Endothelial cell (in vitro differentiated cells): Measurements from ENCODE around the gene CSTA. TPM values are rescaled to one million over a fixed set of nuclear protein-coding genes. Genes with fewer than 3 reads are reported as not detected.

ENCODE experiments used
- DNase-seq: peaks from one replicate; pipeline ENCODE4 v3.0.0; 2021; ENCODE audit warnings: low spot score
- H3K27ac Mint-ChIP-seq: one replicate; pipeline ENCODE4 v1.8.0; 2021; ENCODE audit warnings: mixed read lengths, inconsistent platforms; ENCODE audit not compliant: unreplicated experiment
- H3K27me3 Mint-ChIP-seq: one replicate; pipeline ENCODE4 v1.8.0; 2021; ENCODE audit warnings: mild to moderate bottlenecking, moderate library complexity, mixed read lengths, inconsistent platforms; ENCODE audit not compliant: unreplicated experiment
- H3K36me3 Mint-ChIP-seq: one replicate; pipeline ENCODE4 v1.8.0; 2021; ENCODE audit warnings: mild to moderate bottlenecking, low read depth, mixed read lengths, inconsistent platforms; ENCODE audit not compliant: unreplicated experiment
- H3K4me1 Mint-ChIP-seq: one replicate; pipeline ENCODE4 v1.8.0; 2021; ENCODE audit warnings: mild to moderate bottlenecking, mixed read lengths, inconsistent platforms; ENCODE audit not compliant: unreplicated experiment
- H3K4me3 Mint-ChIP-seq: one replicate; pipeline ENCODE4 v1.8.0; 2021; ENCODE audit warnings: mild to moderate bottlenecking, mixed read lengths, inconsistent platforms; ENCODE audit not compliant: unreplicated experiment
- H3K9me3 Mint-ChIP-seq: one replicate; pipeline ENCODE4 v1.8.0; 2021; ENCODE audit warnings: mixed read lengths, inconsistent platforms; ENCODE audit not compliant: unreplicated experiment
- CTCF ChIP-seq: fragments of 200-600 bp; sonication (generic); IDR thresholded peaks from one replicate; pipeline ENCODE4 v1.5.0; 2021; ENCODE audit warnings: antibody characterized with exemption; ENCODE audit not compliant: unreplicated experiment
- total RNA-seq: library from RNA; stranded (reverse); fragmentation: NEBNext Ultra II Directional; extraction: Animal tissue kit (Norgen Biotek cat#: 25700); gene quantifications from one replicate; pipeline ENCODE4 v1.2.1, GENCODE V29; 2021; ENCODE audit not compliant: unreplicated experiment

Gene CSTA
- total RNA-seq, 1 donor from 2014 or later = not detected

DNA sequence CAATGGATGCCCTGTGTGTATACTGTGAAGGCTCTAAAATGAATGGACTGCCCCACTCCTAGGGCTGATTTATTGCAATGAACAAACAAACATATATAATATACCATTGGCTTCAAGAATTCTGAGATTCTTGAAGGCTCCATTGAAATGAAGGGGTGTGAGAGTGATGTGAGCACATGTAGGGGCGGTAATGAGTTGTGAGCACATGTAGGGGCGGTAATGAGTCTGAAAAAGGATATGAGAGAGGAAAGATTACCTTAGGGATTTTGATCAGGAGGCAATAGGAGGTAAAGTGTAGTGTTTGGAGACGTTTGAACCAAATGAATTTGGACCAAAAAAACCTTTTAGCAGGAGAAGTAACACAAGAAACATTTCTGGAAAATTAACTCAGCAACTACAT lies 62.7 kb downstream of the CSTA start:
- no peaks in the 10 kb centered on the region for H3K9me3 Mint-ChIP-seq
- H3K4me3 Mint-ChIP-seq = no peak overlapping the region
- no peak for DNase-seq
- H3K36me3 Mint-ChIP-seq = no peaks in the 10 kb centered on the region
- peaks cover 10% of the 10 kb centered on the region for H3K4me1 Mint-ChIP-seq
- no peaks in the 10 kb centered on the region for H3K27me3 Mint-ChIP-seq
- no peak for TF ChIP-seq CTCF
- H3K27ac Mint-ChIP-seq = no peak overlapping the region

DNA sequence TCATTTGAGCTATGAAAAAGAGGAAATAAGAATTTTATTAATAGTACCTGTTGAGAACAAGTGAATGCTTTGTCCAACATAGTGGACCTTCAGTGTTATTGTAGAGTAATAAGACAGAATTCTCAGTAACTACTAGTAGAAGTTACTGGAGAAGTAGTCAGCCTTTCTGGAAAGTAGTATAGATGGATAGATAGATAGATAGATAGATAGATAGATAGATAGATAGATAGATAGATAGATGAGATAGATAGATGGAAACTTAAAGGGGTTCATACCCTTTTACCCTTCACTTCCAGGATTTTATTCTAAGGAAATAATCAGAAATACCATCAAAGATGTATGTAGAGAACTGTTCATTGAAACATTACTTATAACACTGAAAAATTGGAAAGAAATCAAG lies 64.1 kb downstream of the CSTA start:
- no peak for TF ChIP-seq CTCF
- Mint-ChIP-seq H3K36me3 (no peaks in the 10 kb centered on the region), H3K4me1 (peaks cover 4% of the 10 kb centered on the region), H3K9me3 (no peaks in the 10 kb centered on the region), H3K27ac (no peak overlapping the region), H3K4me3 (no peak overlapping the region), H3K27me3 (no peaks in the 10 kb centered on the region)
- DNase-seq = no peak

GRCh38 chr3:122389892-122390291 lies 64.8 kb downstream of the CSTA start:
- H3K36me3 Mint-ChIP-seq = no peaks in the 10 kb centered on the region
- no peak for DNase-seq
- no peaks in the 10 kb centered on the region for H3K9me3 Mint-ChIP-seq
- H3K27ac Mint-ChIP-seq = no peak overlapping the region
- no peak overlapping the region for H3K4me3 Mint-ChIP-seq
- peaks cover under 1% of the 10 kb centered on the region for H3K27me3 Mint-ChIP-seq
- no peaks in the 10 kb centered on the region for H3K4me1 Mint-ChIP-seq
- no peak for TF ChIP-seq CTCF

DNA sequence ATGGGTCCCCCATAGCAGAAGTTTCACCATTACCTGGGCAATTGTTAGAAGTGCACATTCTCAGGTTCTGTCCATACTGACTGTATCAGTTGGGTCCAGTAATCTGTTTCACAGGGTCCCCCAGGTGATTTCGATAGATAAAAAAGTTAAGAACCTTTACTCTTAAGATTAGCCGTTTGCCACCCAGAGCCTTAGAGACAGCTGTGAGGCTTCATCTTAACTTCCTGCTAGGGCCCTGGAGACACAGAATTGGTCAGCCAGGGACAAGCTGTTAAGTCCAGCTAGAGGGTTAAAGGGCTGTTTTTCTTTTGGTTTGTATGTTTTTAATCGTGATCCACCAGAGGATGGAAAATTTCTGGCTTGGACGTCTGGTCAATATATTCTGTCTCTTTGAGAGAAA lies 65.6 kb downstream of the CSTA start:
- no peak for TF ChIP-seq CTCF
- Mint-ChIP-seq H3K4me3 (no peak overlapping the region), H3K9me3 (no peaks in the 10 kb centered on the region), H3K27ac (no peak overlapping the region), H3K36me3 (no peaks in the 10 kb centered on the region), H3K27me3 (peaks cover 3% of the 10 kb centered on the region), H3K4me1 (no peaks in the 10 kb centered on the region)
- no peak for DNase-seq

Other genes starting within 250 kb of the CSTA start
- not detected for gene CASR, start 141.6 kb upstream of the CSTA start, total RNA-seq
- 33.2 TPM for gene MIX23, start 58.0 kb downstream of the CSTA start, total RNA-seq
- 22.5 TPM for gene FAM162A, start 58.9 kb downstream of the CSTA start, total RNA-seq
- 3.1 TPM for gene WDR5B, start 90.8 kb downstream of the CSTA start, total RNA-seq
- 87.2 TPM for gene KPNA1, start 189.7 kb downstream of the CSTA start, total RNA-seq
- gene PARP9, start 239.1 kb downstream of the CSTA start, total RNA-seq = 2.7 TPM
- 6.0 TPM for gene DTX3L, start 239.1 kb downstream of the CSTA start, total RNA-seq